ENCODE measurements around the gene TNXB.

TNXB gene

DNA sequence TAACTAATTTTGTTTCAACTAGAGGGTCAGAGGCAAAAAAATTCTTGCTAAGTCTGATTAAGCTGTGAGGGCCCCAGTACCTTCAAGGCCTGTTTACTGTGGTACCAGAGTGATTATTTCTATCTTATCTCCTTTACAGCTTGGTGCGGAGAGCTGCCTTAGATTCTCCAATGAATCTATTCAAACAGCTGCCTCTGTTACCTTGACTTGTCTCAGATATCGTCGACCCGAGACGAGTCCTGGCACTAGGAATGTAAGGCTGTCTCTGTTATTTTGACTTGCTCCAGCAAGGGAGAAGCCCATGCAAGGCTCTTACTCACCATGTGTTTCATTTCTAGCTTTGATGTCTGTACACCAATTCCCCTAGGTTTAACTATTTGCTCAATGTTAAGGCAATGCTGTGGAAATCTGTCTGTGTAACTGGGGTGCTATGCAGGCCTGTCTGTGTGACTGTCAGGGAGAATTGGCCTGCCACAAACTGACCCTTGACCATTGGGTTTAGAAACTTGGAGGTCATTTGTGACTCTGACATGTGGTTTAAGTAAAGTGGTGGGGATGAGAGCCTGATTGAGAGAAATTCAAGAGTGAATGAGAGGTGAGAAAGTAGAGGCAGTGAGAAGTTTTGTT, 31.4 kb upstream of the TNXB start:
- no peak for FAIRE-seq
- no peak for DNase-seq (ENCODE audit: insufficient read length, low spot score)
- no peak for TF ChIP-seq POU2F2 (IDR thresholded peaks at IDR 0.05; ENCODE audit: low read depth, low read length)
- TF ChIP-seq TAF1 (IDR thresholded peaks at IDR 0.05; ENCODE audit: low read depth, low read length): no peak
- TF ChIP-seq POLR2AphosphoS5 (IDR thresholded peaks at IDR 0.05; ENCODE audit: low read depth, low read length): no peak
- TF ChIP-seq PAX5 (IDR thresholded peaks at IDR 0.05; ENCODE audit: insufficient read depth, low read length, severe bottlenecking): no peak
- TF ChIP-seq SPI1 (IDR thresholded peaks at IDR 0.05; ENCODE audit: low read depth, low read length): no peak
- no peak for TF ChIP-seq POLR2A (IDR thresholded peaks at IDR 0.05; ENCODE audit: low read depth, low read length)

DNA sequence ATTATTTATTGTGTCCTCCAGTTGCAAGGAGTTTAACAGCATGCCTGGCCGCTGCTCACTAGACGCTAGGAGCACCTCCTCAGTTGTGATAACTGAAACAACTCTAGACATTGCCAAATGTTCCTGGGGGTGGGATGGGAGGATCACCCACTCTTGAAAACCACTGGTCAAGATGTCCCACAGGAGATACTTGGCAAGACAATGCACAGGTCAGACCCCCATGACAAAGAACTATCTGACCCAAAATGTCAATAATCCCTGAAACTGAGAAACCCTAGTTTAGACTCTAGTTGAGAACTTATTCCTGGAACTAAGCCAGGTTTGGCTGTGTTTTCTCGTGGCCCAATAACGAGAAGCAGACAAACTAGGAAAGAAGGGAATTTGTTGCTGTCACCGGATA, 30.5 kb upstream of the TNXB start:
- DNase-seq (ENCODE audit: insufficient read length, low spot score) (no peak), FAIRE-seq (no peak)
- TF ChIP-seq TAF1 (IDR thresholded peaks at IDR 0.05; ENCODE audit: low read depth, low read length) (no peak), PAX5 (IDR thresholded peaks at IDR 0.05; ENCODE audit: insufficient read depth, low read length, severe bottlenecking) (no peak), POLR2AphosphoS5 (IDR thresholded peaks at IDR 0.05; ENCODE audit: low read depth, low read length) (no peak), SPI1 (IDR thresholded peaks at IDR 0.05; ENCODE audit: low read depth, low read length) (no peak), POU2F2 (IDR thresholded peaks at IDR 0.05; ENCODE audit: low read depth, low read length) (no peak), POLR2A (IDR thresholded peaks at IDR 0.05; ENCODE audit: low read depth, low read length) (no peak)

DNA sequence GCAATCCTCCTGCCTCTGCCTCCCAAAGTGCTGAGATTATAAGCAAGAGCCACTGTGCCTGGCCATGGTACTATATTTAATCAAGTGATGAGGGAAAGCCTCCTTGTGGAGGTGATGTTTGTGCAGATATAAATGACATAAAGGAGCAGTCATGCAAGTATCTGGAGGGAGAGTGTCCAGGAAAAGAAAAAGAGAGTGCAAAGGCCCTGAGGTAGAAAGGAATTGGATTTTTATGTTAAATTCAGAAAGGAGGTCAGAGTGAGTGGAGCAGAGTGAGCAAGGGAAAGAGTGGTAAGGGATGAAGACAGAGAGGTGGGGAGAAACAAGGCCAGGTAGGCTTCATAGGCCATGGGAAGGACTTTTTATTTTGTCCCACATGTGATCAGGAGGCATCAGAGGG, 28.3 kb upstream of the TNXB start:
- no peak for FAIRE-seq
- no peak for DNase-seq (ENCODE audit: insufficient read length, low spot score)

DNA sequence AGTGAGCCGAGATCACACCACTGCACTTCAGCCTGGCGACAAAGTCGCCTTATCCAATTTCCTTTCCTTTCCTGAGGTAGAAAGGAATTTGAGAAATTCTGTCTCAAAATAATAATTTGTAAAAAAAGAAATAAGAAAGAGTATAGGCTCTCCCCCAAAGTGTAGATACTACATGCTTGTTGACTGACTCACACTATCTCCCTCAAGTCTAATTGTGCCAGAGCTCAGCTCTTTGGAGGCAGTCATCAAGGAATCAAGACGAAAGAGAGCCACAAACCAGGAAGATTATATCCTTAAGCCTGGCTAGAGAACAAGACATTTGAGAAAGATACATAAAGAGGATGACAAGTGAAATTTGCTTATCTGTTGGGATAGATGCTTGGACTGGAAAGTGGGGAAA, 24.6 kb upstream of the TNXB start:
- DNase-seq (ENCODE audit: insufficient read length, low spot score) (no peak), FAIRE-seq (no peak)
- TF ChIP-seq POLR2A (IDR thresholded peaks at IDR 0.05; ENCODE audit: low read depth, low read length) (no peak), TAF1 (IDR thresholded peaks at IDR 0.05; ENCODE audit: low read depth, low read length) (no peak), PAX5 (IDR thresholded peaks at IDR 0.05; ENCODE audit: insufficient read depth, low read length, severe bottlenecking) (no peak), POU2F2 (IDR thresholded peaks at IDR 0.05; ENCODE audit: low read depth, low read length) (no peak), POLR2AphosphoS5 (IDR thresholded peaks at IDR 0.05; ENCODE audit: low read depth, low read length) (no peak), SPI1 (IDR thresholded peaks at IDR 0.05; ENCODE audit: low read depth, low read length) (no peak)

More for the DNA sequence above, 28.3 kb upstream of the TNXB start:
- no peak for TF ChIP-seq POU2F2 (IDR thresholded peaks at IDR 0.05; ENCODE audit: low read depth, low read length)
- TF ChIP-seq POLR2A (IDR thresholded peaks at IDR 0.05; ENCODE audit: low read depth, low read length): no peak
- no peak for TF ChIP-seq TAF1 (IDR thresholded peaks at IDR 0.05; ENCODE audit: low read depth, low read length)
- no peak for TF ChIP-seq SPI1 (IDR thresholded peaks at IDR 0.05; ENCODE audit: low read depth, low read length)
- TF ChIP-seq PAX5 (IDR thresholded peaks at IDR 0.05; ENCODE audit: insufficient read depth, low read length, severe bottlenecking): no peak
- TF ChIP-seq POLR2AphosphoS5 (IDR thresholded peaks at IDR 0.05; ENCODE audit: low read depth, low read length): no peak

DNA sequence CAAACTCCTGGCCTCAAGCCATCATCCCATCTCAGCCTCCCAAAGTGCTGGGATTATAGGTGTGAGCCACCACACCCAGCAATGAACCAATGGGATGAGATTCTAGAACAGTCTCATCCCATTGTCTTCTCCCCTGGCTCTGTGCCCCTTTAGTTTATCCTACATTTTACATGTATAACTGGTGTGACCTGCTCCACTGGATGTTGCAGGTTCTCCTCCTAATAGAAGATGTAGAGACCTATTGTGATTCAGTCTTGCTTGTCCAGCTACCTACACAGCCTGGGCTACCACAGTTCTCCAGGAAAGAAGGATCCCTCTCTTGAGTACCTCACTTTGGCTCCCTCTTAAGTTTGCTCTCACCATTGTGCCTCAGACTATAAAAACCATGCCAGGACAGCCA, 23.0 kb upstream of the TNXB start:
- FAIRE-seq (no peak), DNase-seq (ENCODE audit: insufficient read length, low spot score) (no peak)
- TF ChIP-seq SPI1 (IDR thresholded peaks at IDR 0.05; ENCODE audit: low read depth, low read length) (no peak), TAF1 (IDR thresholded peaks at IDR 0.05; ENCODE audit: low read depth, low read length) (no peak), POU2F2 (IDR thresholded peaks at IDR 0.05; ENCODE audit: low read depth, low read length) (no peak), POLR2A (IDR thresholded peaks at IDR 0.05; ENCODE audit: low read depth, low read length) (no peak), POLR2AphosphoS5 (IDR thresholded peaks at IDR 0.05; ENCODE audit: low read depth, low read length) (no peak), PAX5 (IDR thresholded peaks at IDR 0.05; ENCODE audit: insufficient read depth, low read length, severe bottlenecking) (no peak)

DNA sequence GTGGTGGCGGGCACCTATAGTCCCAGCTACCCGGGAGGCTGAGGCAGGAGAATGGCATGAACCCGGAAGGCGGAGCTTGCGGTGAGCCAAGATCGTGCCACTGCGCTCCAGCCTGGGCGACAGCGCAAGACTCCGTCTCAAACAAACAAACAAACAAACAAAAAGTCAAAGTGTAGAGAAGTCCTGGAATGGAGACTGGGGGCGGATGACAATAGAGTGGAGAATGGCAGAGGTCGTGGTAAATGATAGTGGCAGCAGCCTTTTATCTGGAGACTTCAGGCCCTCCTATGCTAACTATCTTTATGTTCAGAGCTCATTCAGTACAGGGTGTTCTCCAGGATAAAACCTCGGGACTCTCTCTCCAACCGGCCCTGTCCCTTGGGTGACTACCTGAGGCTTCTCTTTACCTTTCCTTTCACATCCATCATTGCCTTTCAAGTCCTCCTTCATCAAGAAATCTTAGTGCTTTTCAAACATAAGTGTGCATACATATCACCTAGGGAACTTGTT, 22.4 kb upstream of the TNXB start:
- no peak for DNase-seq (ENCODE audit: insufficient read length, low spot score)
- TF ChIP-seq PAX5 (IDR thresholded peaks at IDR 0.05; ENCODE audit: insufficient read depth, low read length, severe bottlenecking) (no peak), POLR2A (IDR thresholded peaks at IDR 0.05; ENCODE audit: low read depth, low read length) (no peak), TAF1 (IDR thresholded peaks at IDR 0.05; ENCODE audit: low read depth, low read length) (no peak), SPI1 (IDR thresholded peaks at IDR 0.05; ENCODE audit: low read depth, low read length) (no peak), POU2F2 (IDR thresholded peaks at IDR 0.05; ENCODE audit: low read depth, low read length) (no peak), POLR2AphosphoS5 (IDR thresholded peaks at IDR 0.05; ENCODE audit: low read depth, low read length) (no peak)
- no peak for FAIRE-seq

DNA sequence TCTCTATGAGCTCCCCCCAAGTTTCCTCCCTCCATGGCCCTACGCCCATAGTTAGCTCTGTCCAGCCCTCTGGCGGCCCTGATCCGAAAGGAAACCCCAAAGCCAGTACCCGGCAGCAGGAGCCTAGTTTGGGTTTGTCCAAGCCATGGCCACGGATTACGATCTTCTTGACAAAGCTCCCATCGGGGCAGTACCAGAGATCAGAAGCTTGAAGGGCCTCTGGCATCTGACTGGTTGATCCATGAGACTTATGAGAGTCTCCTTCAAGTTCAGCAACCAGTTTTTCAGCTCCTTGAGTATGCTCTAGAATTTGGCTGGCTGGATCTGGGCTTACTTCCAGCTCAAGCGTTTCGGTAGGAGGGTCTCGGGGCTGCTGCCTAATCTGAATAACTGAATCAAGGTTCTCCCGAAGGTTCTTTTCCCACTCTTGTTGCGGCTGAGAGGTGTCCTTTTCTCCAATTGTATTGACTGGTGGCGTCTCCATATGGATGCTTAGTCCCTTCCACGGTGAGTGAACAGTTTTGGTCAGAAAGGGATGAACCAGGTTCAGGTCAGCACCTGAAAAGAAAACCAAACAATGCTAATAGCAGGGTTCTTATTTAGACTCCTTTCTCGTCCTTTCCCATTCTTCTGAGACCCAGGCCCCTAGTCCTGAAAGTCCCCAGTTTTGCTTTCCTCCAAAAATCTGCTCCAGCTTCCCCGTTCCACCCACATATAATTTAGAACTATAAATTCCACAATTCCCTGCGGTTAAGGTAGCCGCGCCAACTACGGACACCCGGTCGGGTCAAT, 20.4 kb upstream of the TNXB start:
- no peak for FAIRE-seq
- TF ChIP-seq POU2F2 (IDR thresholded peaks at IDR 0.05; ENCODE audit: low read depth, low read length) (no peak), TAF1 (IDR thresholded peaks at IDR 0.05; ENCODE audit: low read depth, low read length) (no peak), POLR2AphosphoS5 (IDR thresholded peaks at IDR 0.05; ENCODE audit: low read depth, low read length) (no peak), PAX5 (IDR thresholded peaks at IDR 0.05; ENCODE audit: insufficient read depth, low read length, severe bottlenecking) (no peak), SPI1 (IDR thresholded peaks at IDR 0.05; ENCODE audit: low read depth, low read length) (no peak), POLR2A (IDR thresholded peaks at IDR 0.05; ENCODE audit: low read depth, low read length) (no peak)
- DNase-seq (ENCODE audit: insufficient read length, low spot score): no peak

DNA sequence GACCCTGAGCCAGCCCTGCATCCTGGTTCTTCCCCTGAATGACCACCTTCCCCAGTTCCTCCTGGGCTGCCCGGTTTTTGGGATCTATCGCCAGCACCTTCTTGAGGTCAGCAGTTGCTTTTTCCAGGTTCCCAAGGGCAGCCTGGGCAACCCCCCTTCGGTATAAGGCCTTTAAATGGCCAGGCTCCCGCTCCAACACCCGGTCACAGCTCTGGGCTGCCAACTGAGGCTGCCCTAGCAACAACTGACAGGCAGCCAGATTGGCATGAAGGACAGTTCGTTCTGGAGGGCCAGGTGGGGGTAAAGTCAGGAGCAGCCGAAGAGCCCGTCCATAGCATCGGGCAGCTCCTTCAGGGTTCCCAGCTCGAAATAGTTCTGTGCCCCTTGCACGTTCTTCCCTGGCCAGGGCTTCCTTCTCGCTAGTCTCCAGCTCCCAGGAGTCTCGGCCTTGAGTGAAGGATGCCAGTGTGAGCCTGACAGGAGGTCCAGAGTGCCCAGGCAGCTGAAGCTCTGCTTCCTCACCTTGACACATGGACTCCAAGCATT, 19.7 kb upstream of the TNXB start:
- no peak for FAIRE-seq
- no peak for DNase-seq (ENCODE audit: insufficient read length, low spot score)
- no peak for TF ChIP-seq POU2F2 (IDR thresholded peaks at IDR 0.05; ENCODE audit: low read depth, low read length)
- no peak for TF ChIP-seq PAX5 (IDR thresholded peaks at IDR 0.05; ENCODE audit: insufficient read depth, low read length, severe bottlenecking)
- TF ChIP-seq POLR2AphosphoS5 (IDR thresholded peaks at IDR 0.05; ENCODE audit: low read depth, low read length): no peak
- TF ChIP-seq SPI1 (IDR thresholded peaks at IDR 0.05; ENCODE audit: low read depth, low read length): no peak
- TF ChIP-seq TAF1 (IDR thresholded peaks at IDR 0.05; ENCODE audit: low read depth, low read length): no peak
- no peak for TF ChIP-seq POLR2A (IDR thresholded peaks at IDR 0.05; ENCODE audit: low read depth, low read length)

Measured in GM12891 (cell line).